ENCODE measurements around the gene CTNNA3.
"Not testable (repeated sequence)": the region's sequence is repeated elsewhere in the genome, so short reads cannot be mapped to it uniquely, and the experiment has no call there.

GRCh38 chr10:66335753-66336152, 1360.2 kb downstream of the CTNNA3 start:
- not testable (repeated sequence) for TF ChIP-seq CTCF, POLR2A (IDR thresholded peaks at IDR 0.05)

All from lower leg skin (tissue), 3 donors.